ENCODE data around the gene CERK.

Gene CERK

GRCh38 chr22:46728470-46728869, 9.6 kb downstream of the CERK start:
- TF ChIP-seq, protein P1, sequence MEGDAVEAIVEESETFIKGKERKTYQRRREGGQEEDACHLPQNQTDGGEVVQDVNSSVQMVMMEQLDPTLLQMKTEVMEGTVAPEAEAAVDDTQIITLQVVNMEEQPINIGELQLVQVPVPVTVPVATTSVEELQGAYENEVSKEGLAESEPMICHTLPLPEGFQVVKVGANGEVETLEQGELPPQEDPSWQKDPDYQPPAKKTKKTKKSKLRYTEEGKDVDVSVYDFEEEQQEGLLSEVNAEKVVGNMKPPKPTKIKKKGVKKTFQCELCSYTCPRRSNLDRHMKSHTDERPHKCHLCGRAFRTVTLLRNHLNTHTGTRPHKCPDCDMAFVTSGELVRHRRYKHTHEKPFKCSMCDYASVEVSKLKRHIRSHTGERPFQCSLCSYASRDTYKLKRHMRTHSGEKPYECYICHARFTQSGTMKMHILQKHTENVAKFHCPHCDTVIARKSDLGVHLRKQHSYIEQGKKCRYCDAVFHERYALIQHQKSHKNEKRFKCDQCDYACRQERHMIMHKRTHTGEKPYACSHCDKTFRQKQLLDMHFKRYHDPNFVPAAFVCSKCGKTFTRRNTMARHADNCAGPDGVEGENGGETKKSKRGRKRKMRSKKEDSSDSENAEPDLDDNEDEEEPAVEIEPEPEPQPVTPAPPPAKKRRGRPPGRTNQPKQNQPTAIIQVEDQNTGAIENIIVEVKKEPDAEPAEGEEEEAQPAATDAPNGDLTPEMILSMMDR (IDR thresholded peaks at IDR 0.05; ENCODE audit: low read depth, low read length) = no peak
- no peak for DNase-seq (ENCODE audit: extremely low read depth, low read depth)

- TF ChIP-seq, protein P1 (IDR thresholded peaks at IDR 0.05; ENCODE audit: low read depth, low read length) = no peak
- no peak for DNase-seq (ENCODE audit: extremely low read depth, low read depth)
Observed at GRCh38 chr22:46727813-46728364, 10.2 kb downstream of the CERK start.

- TF ChIP-seq, protein P1 (IDR thresholded peaks at IDR 0.05; ENCODE audit: low read depth, low read length) = no peak
- no peak for DNase-seq (ENCODE audit: extremely low read depth, low read depth)
Observed at GRCh38 chr22:46726986-46727317, 11.1 kb downstream of the CERK start.

DNA sequence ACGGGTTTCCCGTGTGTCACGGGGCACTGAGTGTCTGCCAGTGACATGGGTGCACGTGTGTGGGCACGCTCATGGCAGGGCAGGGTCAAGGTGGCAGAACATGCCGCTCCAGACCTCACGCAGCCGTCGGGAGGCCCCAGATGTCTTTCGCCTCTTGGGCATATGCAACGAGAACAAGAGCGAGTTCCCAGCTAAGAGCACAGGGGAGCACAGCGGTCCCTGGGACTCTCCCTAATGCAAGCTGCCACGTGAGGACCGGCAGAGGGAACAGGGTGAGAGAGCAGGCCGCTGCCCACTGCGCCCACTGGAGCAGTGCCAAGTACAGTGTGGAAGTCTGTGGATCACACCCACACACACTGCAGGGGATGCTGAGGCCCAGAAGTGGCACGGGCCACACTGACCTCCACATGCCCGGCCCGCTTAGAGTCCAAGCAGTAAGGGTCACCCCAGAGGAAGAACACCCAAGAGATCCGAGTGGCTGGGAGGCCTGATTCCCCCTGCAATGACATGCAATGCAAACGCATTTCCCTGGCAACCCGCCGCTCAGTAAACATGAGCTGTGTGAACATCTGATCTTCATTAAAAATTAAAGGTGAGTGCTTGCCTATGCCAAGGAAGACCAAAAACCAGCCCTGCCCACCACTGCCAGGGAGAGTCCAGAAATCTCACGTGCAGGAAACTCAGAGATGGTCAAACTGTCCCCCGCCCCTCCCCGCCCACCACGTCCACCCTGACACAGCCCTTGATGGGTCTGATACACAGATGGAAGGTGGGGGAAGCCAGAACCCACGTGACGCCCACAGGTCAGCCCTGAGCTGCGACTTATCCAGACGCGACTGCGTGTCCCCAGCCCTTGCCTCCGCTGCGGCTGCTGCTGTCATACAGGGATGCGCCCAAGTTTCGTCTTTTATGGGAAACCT, 11.7 kb downstream of the CERK start:
- DNase-seq (ENCODE audit: extremely low read depth, low read depth) = peak; percentile 44

GRCh38 chr22:46725096-46725495, 13.0 kb downstream of the CERK start:
- TF ChIP-seq, protein P1 (IDR thresholded peaks at IDR 0.05; ENCODE audit: low read depth, low read length) = no peak
- no peak for DNase-seq (ENCODE audit: extremely low read depth, low read depth)

More for the DNA sequence above, 11.7 kb downstream of the CERK start:
- TF ChIP-seq, protein P1 (IDR thresholded peaks at IDR 0.05; ENCODE audit: low read depth, low read length) = no peak

DNA sequence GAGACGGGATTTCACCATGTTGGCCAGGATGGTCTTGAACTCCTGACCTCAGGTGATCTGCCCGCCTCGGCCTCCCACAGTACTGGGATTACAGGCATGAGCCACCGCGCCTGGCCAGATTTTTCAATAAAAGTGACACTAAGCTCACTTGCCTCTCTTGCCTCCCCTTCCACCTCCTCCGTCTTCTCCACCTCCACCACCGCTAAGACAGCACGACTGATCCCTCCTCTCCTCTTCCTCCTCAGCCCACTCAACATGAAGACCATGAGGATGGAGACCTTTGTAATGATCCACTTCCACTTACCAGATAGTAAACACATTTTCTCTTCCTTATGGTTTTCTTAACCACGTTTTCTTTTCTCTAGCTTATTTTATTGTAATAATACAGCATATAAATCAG, 14.2 kb downstream of the CERK start:
- DNase-seq (ENCODE audit: extremely low read depth, low read depth) = no peak
- TF ChIP-seq, protein P1 (IDR thresholded peaks at IDR 0.05; ENCODE audit: low read depth, low read length) = no peak

- TF ChIP-seq, protein P1 (IDR thresholded peaks at IDR 0.05; ENCODE audit: low read depth, low read length) = no peak
- no peak for DNase-seq (ENCODE audit: extremely low read depth, low read depth)
Observed at GRCh38 chr22:46721501-46722085, 16.5 kb downstream of the CERK start.

Data from AG09319 (cell line).